Loucy (cell line): ENCODE measurements around the gene NRXN3.

Experiments
- EZH2phosphoT487 ChIP-seq: fragments of 200-600 bp; IDR thresholded peaks from 2 replicates; pipeline ENCODE4 v1.6.1; 2018; ENCODE audit warnings: antibody characterized with exemption, mild to moderate bottlenecking, moderate library complexity, borderline replicate concordance
- TF ChIP-seq, protein P1 (sequence below): fragments of 200-600 bp; sonication (generic); conservative IDR thresholded peaks from 2 replicates; pipeline ENCODE4 v1.5.1; 2014; ENCODE audit warnings: mild to moderate bottlenecking, antibody characterized with exemption, low read length

DNA sequence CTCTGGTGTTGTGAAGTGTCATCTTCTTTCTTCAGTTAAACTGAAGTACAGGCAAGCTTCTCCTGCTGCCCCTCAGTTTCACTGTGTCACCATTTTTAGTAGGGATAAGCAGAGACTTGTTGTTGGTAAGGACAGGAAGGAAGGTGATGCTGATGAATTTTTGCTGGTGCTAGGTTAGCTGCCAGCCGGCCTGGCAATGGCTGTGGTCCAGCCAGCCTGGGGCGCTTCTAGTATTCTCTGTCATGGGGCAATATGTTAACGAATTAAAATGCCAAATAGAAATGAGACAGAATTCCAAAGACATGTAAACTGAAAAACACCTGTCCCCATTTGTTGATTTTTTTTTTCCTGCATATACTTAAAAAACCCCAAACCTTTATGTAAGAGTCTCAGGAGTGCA, 1438.3 kb downstream of the NRXN3 start:
- TF ChIP-seq, protein P1, sequence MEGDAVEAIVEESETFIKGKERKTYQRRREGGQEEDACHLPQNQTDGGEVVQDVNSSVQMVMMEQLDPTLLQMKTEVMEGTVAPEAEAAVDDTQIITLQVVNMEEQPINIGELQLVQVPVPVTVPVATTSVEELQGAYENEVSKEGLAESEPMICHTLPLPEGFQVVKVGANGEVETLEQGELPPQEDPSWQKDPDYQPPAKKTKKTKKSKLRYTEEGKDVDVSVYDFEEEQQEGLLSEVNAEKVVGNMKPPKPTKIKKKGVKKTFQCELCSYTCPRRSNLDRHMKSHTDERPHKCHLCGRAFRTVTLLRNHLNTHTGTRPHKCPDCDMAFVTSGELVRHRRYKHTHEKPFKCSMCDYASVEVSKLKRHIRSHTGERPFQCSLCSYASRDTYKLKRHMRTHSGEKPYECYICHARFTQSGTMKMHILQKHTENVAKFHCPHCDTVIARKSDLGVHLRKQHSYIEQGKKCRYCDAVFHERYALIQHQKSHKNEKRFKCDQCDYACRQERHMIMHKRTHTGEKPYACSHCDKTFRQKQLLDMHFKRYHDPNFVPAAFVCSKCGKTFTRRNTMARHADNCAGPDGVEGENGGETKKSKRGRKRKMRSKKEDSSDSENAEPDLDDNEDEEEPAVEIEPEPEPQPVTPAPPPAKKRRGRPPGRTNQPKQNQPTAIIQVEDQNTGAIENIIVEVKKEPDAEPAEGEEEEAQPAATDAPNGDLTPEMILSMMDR = no peak
- TF ChIP-seq EZH2phosphoT487 = no peak
